Lower leg skin (tissue), 4 donors: Measurements from ENCODE around the gene BACE2. TPM values are rescaled to one million over a fixed set of nuclear protein-coding genes. Genes with fewer than 3 reads are reported as not detected.

Experiments
- DNase-seq, 2 donors: peaks; one replicate each; pipeline ENCODE4 v3.0.0-alpha.2; 2019; ENCODE audit warnings: low spot score in 2 of 2
- H3K4me3 ChIP-seq: fragments of 200-600 bp; sonication (generic); 2 replicates; pipeline ENCODE4 v1.5.1; 2017; ENCODE audit warnings: mild to moderate bottlenecking, low read depth; ENCODE audit not compliant: poor library complexity, severe bottlenecking
- CTCF ChIP-seq, 3 donors: fragments of 450-650 bp; IDR thresholded peaks; one replicate each; pipeline ENCODE4 v1.5.1; 2016; ENCODE audit warnings: antibody characterized with exemption in 3 of 3, mild to moderate bottlenecking in 3 of 3, moderate library complexity in 2 of 3
- POLR2A ChIP-seq, 2 donors: fragments of 450-650 bp; IDR thresholded peaks; one replicate each; pipeline ENCODE4 v1.6.1; 2016 to 2017; ENCODE audit warnings: antibody characterized with exemption in 2 of 2, mild to moderate bottlenecking in 1 of 2, moderate library complexity in 1 of 2
- WGBS, 2 donors: methylation state at CpG; one replicate each; pipeline ENCODE4 v1.1.5; 2018; 5-methylcytosine and 5-hydroxymethylcytosine counted together
- intact Hi-C: fragments of 100-400 bp; cut with DNase I; formaldehyde crosslinking; loops from one replicate; pipeline ENCODE4 v1.15.0; 2023; ENCODE audit warnings: low total_unique reads
- total RNA-seq, 4 donors: library from RNA; depleted of rRNA; stranded (reverse); fragments of >200 nt; gene quantifications; one replicate each; pipeline ENCODE4 v1.1.0, GENCODE V29; 2016

BACE2 gene
- total RNA-seq, 4 donors from 2014 or later, result 12.2 to 44.7 (median 27.2) TPM

- H3K4me3 ChIP-seq, result no peak overlapping the region
- WGBS, 2 donors, result 87% methylated on average over 23 of the region's 23 CpGs
- intact Hi-C loops, result no loop called here
- DNase-seq, result no peak
- TF ChIP-seq CTCF (IDR thresholded peaks at IDR 0.05) (no peak), POLR2A (IDR thresholded peaks at IDR 0.05) (no peak)
These were observed 154.8 kb downstream of the BACE2 start for GRCh38 chr21:41322496-41323382.

- no peak for TF ChIP-seq CTCF (IDR thresholded peaks at IDR 0.05)
- TF ChIP-seq POLR2A (IDR thresholded peaks at IDR 0.05), result no peak
- no peak for DNase-seq
- intact Hi-C loops, result no loop called here
- 80 to 92% methylated on average over 7 of the region's 7 CpGs for WGBS, 2 donors
- H3K4me3 ChIP-seq, result no peak overlapping the region
These were observed 157.4 kb downstream of the BACE2 start for GRCh38 chr21:41325138-41325912.

GRCh38 chr21:41326414-41327080 is 158.6 kb downstream of the BACE2 start:
- TF ChIP-seq CTCF (IDR thresholded peaks at IDR 0.05) (no peak), POLR2A (IDR thresholded peaks at IDR 0.05) (no peak)
- peak in 1 of 2 donors; percentile 78 for DNase-seq
- 72 to 82% methylated on average over 11 to 12 of the region's 13 CpGs for WGBS, 2 donors
- intact Hi-C loops, result no loop called here
- no peak overlapping the region for H3K4me3 ChIP-seq

GRCh38 chr21:41327753-41328152 is 159.8 kb downstream of the BACE2 start:
- 87 to 90% methylated on average over 8 of the region's 8 CpGs for WGBS, 2 donors
- H3K4me3 ChIP-seq, result no peak overlapping the region
- intact Hi-C loops, result no loop called here
- TF ChIP-seq CTCF (IDR thresholded peaks at IDR 0.05), result no peak
- no peak for TF ChIP-seq POLR2A (IDR thresholded peaks at IDR 0.05)
- peak in 1 of 2 donors; percentile 74 for DNase-seq

- intact Hi-C loops, result no loop called here
- peak in 1 of 2 donors; percentile 60 for DNase-seq
- no peak overlapping the region for H3K4me3 ChIP-seq
- 83 to 84% methylated on average over 16 of the region's 16 CpGs for WGBS, 2 donors
- no peak for TF ChIP-seq POLR2A (IDR thresholded peaks at IDR 0.05)
- no peak for TF ChIP-seq CTCF (IDR thresholded peaks at IDR 0.05)
These were observed 161.0 kb downstream of the BACE2 start for GRCh38 chr21:41328660-41329607.
